ENCODE data around the gene PCDHGB4. TPM values are rescaled to one million over a fixed set of nuclear protein-coding genes. Genes with fewer than 3 reads are reported as not detected.
"Not testable (repeated sequence)": the region's sequence is repeated elsewhere in the genome, so short reads cannot be mapped to it uniquely, and the experiment has no call there.

Gene PCDHGB4
- total RNA-seq, 4 donors from 2014 or later, result 1.2 to 3.8 (median 2.8) TPM

- H3K4me3 ChIP-seq, result no peak overlapping the region
- H3K27me3 ChIP-seq, result peaks cover 0 to 25% (median 0%) of the 10 kb centered on the region in 4 donors
- no peak for DNase-seq
- H3K27ac ChIP-seq, result no peak overlapping the region
- H3K9me3 ChIP-seq, result peaks cover 21 to 96% (median 92%) of the 10 kb centered on the region in 3 donors
- no peaks in the 10 kb centered on the region for H3K4me1 ChIP-seq
- TF ChIP-seq POLR2A (IDR thresholded peaks at IDR 0.05), result no peak
- TF ChIP-seq CTCF (IDR thresholded peaks at IDR 0.05), result no peak
- whole genome bisulfite sequencing, 2 donors, result 48 to 58% methylated on average over 25 to 42 of the region's 77 CpGs
- peaks cover 0 to 7% (median 0%) of the 10 kb centered on the region in 3 donors for H3K36me3 ChIP-seq
- intact Hi-C loops (cut with DNase I), result no loop called here
Measured at GRCh38 chr5:141389153-141390042, 1.9 kb downstream of the PCDHGB4 start.

DNA sequence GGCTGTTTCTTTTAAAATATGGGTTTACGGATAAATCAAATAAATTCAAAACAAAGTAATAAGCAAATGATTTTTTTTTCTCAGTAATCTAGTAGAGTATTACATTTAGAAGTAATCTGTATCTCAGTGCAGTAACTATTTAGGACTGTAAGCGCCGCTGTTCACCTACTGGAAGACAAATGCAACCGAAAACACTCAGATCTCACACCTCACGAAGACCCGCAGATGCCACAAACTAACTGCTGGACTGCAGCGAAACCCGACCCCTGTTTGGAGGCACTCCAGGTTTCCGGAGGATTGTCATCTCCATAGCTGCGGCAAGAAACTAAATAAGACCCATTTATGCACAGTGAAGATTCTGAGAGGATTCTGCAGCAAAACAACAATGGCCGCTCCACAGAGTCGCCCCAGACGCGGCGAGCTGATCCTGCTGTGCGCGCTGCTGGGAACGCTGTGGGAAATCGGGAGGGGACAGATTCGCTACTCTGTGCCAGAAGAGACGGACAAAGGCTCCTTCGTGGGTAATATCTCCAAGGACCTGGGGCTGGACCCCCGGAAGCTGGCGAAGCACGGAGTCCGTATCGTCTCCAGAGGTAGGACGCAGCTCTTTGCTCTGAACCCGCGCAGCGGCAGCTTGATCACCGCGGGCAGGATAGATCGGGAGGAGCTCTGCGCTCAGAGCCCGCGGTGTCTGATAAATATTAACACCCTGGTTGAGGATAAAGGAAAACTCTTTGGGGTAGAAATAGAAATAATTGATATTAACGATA, 5.1 kb downstream of the PCDHGB4 start, which contains the start of gene PCDHGA8:
Gene PCDHGA8, plus strand, starts transcription at position 205 of the 770 bp plus-strand sequence. Its CDS starts 181 bp downstream, at position 386.
- peaks cover 21 to 96% (median 87%) of the 10 kb centered on the region in 3 donors for H3K9me3 ChIP-seq
- no peak for DNase-seq
- TF ChIP-seq CTCF (IDR thresholded peaks at IDR 0.05), result no peak
- TF ChIP-seq POLR2A (IDR thresholded peaks at IDR 0.05), result no peak
- H3K36me3 ChIP-seq, result peaks cover 0 to 7% (median 0%) of the 10 kb centered on the region in 3 donors
- peak within 1 kb of the TSS in 1 of 4 donors; percentile 13 for H3K4me3 ChIP-seq
- H3K27me3 ChIP-seq, result peaks cover 0 to 33% (median 0%) of the 10 kb centered on the region in 4 donors
- intact Hi-C loops (cut with DNase I), result no loop called here
- no peak within 1 kb of the TSS for H3K27ac ChIP-seq
- 21 to 57% methylated on average over 19 to 36 of the region's 38 CpGs for WGBS, 2 donors
- H3K4me1 ChIP-seq, result no peaks in the 10 kb centered on the region

DNA sequence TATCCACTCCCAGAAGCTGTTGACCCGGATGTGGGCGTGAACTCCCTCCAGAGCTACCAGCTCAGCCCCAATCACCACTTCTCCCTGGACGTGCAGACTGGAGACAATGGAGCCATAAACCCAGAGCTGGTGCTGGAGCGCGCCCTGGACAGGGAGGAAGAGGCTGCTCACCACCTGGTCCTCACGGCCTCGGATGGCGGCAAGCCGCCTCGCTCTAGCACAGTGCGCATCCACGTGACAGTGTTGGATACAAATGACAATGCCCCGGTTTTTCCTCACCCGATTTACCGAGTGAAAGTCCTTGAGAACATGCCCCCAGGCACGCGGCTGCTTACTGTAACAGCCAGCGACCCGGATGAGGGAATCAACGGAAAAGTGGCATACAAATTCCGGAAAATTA, 5.8 kb downstream of the PCDHGB4 start:
- no peak for DNase-seq
- Histone ChIP-seq H3K36me3 (peaks cover 0 to 7% (median 0%) of the 10 kb centered on the region in 3 donors), H3K27ac (no peak overlapping the region), H3K4me3 (no peak overlapping the region), H3K27me3 (peaks cover 0 to 32% (median 0%) of the 10 kb centered on the region in 4 donors), H3K9me3 (peaks cover 20 to 96% (median 88%) of the 10 kb centered on the region in 3 donors), H3K4me1 (no peaks in the 10 kb centered on the region)
- WGBS, 2 donors, result 54 to 58% methylated on average over 12 to 19 of the region's 21 CpGs
- intact Hi-C loops (cut with DNase I), result no loop called here
- TF ChIP-seq CTCF (IDR thresholded peaks at IDR 0.05) (no peak), POLR2A (IDR thresholded peaks at IDR 0.05) (no peak)

DNA sequence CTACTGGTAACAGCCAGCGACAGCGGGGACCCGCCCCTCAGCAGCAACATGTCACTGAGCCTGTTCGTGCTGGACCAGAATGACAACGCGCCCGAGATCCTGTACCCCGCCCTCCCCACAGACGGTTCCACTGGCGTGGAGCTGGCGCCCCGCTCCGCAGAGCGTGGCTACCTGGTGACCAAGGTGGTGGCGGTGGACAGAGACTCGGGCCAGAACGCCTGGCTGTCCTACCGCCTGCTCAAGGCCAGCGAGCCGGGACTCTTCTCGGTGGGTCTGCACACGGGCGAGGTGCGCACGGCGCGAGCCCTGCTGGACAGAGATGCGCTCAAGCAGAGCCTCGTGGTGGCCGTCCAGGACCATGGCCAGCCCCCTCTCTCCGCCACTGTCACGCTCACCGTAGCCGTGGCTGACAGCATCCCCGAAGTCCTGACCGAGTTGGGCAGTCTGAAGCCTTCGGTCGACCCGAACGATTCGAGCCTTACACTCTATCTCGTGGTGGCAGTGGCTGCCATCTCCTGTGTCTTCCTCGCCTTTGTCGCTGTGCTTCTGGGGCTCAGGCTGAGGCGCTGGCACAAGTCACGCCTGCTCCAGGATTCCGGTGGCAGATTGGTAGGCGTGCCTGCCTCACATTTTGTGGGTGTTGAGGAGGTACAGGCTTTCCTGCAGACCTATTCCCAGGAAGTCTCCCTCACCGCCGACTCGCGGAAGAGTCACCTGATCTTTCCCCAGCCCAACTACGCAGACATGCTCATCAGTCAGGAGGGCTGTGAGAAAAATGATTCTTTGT, 7.1 kb downstream of the PCDHGB4 start:
- intact Hi-C loops (cut with DNase I); H3K4me3 ChIP-seq; H3K4me1 ChIP-seq; DNase-seq; H3K36me3 ChIP-seq; H3K27ac ChIP-seq: not testable (repeated sequence)
- Histone ChIP-seq H3K9me3 (peaks cover 21 to 96% (median 87%) of the 10 kb centered on the region in 3 donors), H3K27me3 (peaks cover 0 to 40% (median 0%) of the 10 kb centered on the region in 4 donors)
- WGBS, 2 donors, result 41 to 50% methylated on average over 13 to 22 of the region's 53 CpGs

Measured in esophagus squamous epithelium (tissue), 5 donors.